Stimulated activated naive CD8-positive, alpha-beta T cell treated with anti-CD3 and anti-CD28 coated beads, Interleukin-15, amount 100 ng/mL, for 72 hours (primary cell): Measurements from ENCODE around the gene RGS4.

Experiments used
- ATAC-seq: fragments of 150-1000 bp; cut with Tn5 transposase; 2 replicates; pipeline ENCODE4 v1.10.0; 2021; ENCODE audit warnings: mild to moderate bottlenecking, moderate library complexity
- DNase-seq, 2 donors: peaks; one replicate each; pipeline ENCODE4 v3.0.0; 2021 to 2022
- H3K27ac Mint-ChIP-seq, 2 donors: one replicate each; pipeline ENCODE4 v1.8.0; 2022; ENCODE audit warnings: mild to moderate bottlenecking in 2 of 2, mixed read lengths in 2 of 2, moderate library complexity in 2 of 2
- H3K27me3 Mint-ChIP-seq: one replicate; pipeline ENCODE4 v1.8.0; 2022; ENCODE audit warnings: mixed read lengths
- H3K4me1 Mint-ChIP-seq: one replicate; pipeline ENCODE4 v1.8.0; 2022; ENCODE audit warnings: mild to moderate bottlenecking, mixed read lengths
- H3K4me3 Mint-ChIP-seq, 2 donors: one replicate each; pipeline ENCODE4 v1.8.0; 2022; ENCODE audit warnings: mild to moderate bottlenecking in 2 of 2, mixed read lengths in 2 of 2, moderate library complexity in 1 of 2
- H3K9me3 Mint-ChIP-seq, 2 donors: one replicate each; pipeline ENCODE4 v1.8.0; 2022; ENCODE audit warnings: mixed read lengths in 2 of 2

The RGS4 gene

DNA sequence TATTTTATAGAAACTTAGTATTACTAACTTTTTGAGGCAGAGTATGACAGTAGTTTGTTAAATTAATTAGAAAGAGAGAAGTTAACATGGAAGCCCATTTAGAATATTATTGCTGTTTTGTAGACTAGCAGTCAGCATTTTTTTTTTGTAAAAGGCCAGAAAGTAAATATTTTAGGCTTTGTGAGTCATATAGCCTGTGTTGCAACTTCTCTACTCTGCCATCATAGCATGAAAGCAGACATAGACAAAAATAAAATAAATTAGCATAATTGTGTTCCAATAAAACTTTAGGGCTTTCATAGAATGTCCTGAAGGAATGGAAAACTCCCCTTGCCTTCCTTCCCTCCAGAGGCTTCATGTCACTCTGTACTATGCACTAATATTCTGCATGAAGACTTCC, 12.3 kb upstream of the RGS4 start:
- no peaks in the 10 kb centered on the region for H3K9me3 Mint-ChIP-seq
- H3K27ac Mint-ChIP-seq, result no peak overlapping the region
- H3K4me3 Mint-ChIP-seq, result no peak overlapping the region
- peaks cover 16% of the 10 kb centered on the region for H3K27me3 Mint-ChIP-seq
- DNase-seq (no peak), ATAC-seq (no peak)
- H3K4me1 Mint-ChIP-seq, result no peaks in the 10 kb centered on the region

DNA sequence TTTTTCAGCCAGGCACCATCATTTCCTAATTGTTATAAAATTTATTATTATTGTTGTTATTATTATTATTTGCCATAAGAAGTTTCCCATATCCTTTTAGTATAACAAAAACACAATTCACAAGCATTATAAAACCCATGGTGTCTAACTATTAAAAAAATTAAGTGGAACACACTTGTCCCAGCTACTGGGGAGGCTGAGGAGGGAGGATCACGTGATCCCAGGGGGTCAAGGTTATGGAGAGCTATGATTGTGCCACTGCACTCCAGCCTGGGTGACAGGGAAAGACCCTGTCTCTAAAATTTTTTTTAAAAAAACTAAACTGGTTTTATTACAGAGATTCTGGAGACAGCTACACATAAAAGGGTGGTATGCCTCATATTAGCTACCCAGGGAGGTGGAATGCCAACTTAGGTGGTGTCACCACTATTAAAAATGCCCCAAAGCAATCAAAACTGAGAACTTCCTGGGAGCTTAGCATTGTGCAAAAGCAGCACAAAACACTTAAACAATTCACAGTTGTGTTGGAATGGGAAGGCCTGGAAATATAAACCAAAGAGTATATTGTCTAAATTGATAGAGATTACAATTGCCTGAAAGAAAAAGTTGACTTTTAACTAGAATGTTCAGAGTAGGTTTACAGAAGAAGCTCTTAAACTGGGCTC, 8.7 kb upstream of the RGS4 start:
- DNase-seq (no peak), ATAC-seq (no peak)
- H3K27me3 Mint-ChIP-seq, result peaks cover 4% of the 10 kb centered on the region
- no peaks in the 10 kb centered on the region for H3K9me3 Mint-ChIP-seq
- no peak overlapping the region for H3K27ac Mint-ChIP-seq
- H3K4me1 Mint-ChIP-seq, result no peaks in the 10 kb centered on the region
- no peak overlapping the region for H3K4me3 Mint-ChIP-seq

GRCh38 chr1:163063143-163063542, 6.0 kb upstream of the RGS4 start:
- DNase-seq, result no peak
- H3K4me3 Mint-ChIP-seq, result no peak overlapping the region
- ATAC-seq, result no peak
- H3K27me3 Mint-ChIP-seq, result peaks cover 16% of the 10 kb centered on the region
- H3K4me1 Mint-ChIP-seq, result no peaks in the 10 kb centered on the region
- H3K9me3 Mint-ChIP-seq, result no peaks in the 10 kb centered on the region
- no peak overlapping the region for H3K27ac Mint-ChIP-seq

DNA sequence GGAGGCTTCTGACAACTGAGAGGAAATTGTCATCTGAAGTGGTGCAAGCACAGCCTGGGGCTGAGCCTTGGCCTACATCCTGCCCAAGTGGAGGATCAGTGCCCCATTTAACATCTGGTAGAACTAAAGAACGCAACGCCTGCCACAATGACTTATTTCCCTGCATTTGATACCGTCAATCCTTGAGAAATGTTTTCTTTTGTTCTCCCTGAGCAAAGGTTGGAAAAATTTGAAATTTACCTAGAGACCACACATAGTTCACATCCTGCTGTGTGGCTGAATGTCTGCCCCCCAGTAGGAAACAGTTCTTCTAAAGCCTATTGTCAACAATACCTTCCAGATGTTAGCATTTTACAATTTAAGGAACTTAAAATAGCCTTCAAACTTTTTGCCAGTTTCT, 5.6 kb upstream of the RGS4 start:
- no peak overlapping the region for H3K27ac Mint-ChIP-seq
- peaks cover 21% of the 10 kb centered on the region for H3K27me3 Mint-ChIP-seq
- no peaks in the 10 kb centered on the region for H3K9me3 Mint-ChIP-seq
- DNase-seq (no peak), ATAC-seq (no peak)
- H3K4me1 Mint-ChIP-seq, result no peaks in the 10 kb centered on the region
- no peak overlapping the region for H3K4me3 Mint-ChIP-seq

- Mint-ChIP-seq H3K9me3 (no peaks in the 10 kb centered on the region), H3K27ac (no peak overlapping the region), H3K27me3 (peaks cover 47% of the 10 kb centered on the region), H3K4me3 (no peak overlapping the region), H3K4me1 (no peaks in the 10 kb centered on the region)
- DNase-seq (no peak), ATAC-seq (no peak)
Measured at GRCh38 chr1:163066168-163066567, 3.0 kb upstream of the RGS4 start.

- no peak for DNase-seq
- H3K4me3 Mint-ChIP-seq, result no peak overlapping the region
- peaks cover 50% of the 10 kb centered on the region for H3K27me3 Mint-ChIP-seq
- H3K27ac Mint-ChIP-seq, result no peak overlapping the region
- no peak for ATAC-seq
- no peaks in the 10 kb centered on the region for H3K4me1 Mint-ChIP-seq
- H3K9me3 Mint-ChIP-seq, result no peaks in the 10 kb centered on the region
Measured at GRCh38 chr1:163066686-163067085, 2.5 kb upstream of the RGS4 start.

GRCh38 chr1:163068716-163069115, 445 bp upstream of the RGS4 start:
- no peak overlapping the region for H3K4me3 Mint-ChIP-seq
- peaks cover 67% of the 10 kb centered on the region for H3K27me3 Mint-ChIP-seq
- H3K27ac Mint-ChIP-seq, result no peak overlapping the region
- no peaks in the 10 kb centered on the region for H3K4me1 Mint-ChIP-seq
- H3K9me3 Mint-ChIP-seq, result no peaks in the 10 kb centered on the region
- no peak for ATAC-seq
- no peak for DNase-seq

DNA sequence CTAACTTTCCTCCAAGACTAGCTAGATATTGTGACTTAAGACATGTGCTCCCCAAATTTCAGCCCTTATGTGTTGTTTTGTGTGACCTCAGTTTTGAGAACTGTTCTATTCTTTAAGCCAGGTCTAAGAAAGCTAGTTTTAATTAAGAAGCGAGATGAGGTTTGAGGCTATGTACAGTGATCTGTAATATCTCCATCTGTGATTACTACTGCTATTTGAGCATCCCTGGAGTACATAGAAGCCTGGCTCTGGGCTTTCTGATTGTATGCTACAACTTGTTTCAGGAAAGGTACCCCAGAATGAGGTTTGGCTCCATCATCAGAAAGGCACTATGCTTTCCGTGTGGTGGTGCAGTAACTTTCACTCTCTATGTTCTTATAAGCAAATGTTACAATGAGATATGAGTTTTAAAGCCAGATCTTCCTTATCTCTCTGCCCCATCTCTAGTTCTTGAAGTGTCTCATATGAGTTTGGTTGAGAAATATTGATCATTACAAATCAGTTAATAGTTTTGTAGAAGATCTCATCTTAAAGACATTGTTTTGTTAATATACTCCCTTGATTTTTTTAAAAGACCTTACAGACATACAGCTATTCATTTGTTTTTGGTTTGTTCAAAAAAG, 605 bp downstream of the RGS4 start:
- Mint-ChIP-seq H3K27ac (no peak overlapping the region), H3K4me3 (no peak overlapping the region), H3K9me3 (no peaks in the 10 kb centered on the region), H3K27me3 (peaks cover 67% of the 10 kb centered on the region), H3K4me1 (no peaks in the 10 kb centered on the region)
- ATAC-seq (no peak), DNase-seq (no peak)

DNA sequence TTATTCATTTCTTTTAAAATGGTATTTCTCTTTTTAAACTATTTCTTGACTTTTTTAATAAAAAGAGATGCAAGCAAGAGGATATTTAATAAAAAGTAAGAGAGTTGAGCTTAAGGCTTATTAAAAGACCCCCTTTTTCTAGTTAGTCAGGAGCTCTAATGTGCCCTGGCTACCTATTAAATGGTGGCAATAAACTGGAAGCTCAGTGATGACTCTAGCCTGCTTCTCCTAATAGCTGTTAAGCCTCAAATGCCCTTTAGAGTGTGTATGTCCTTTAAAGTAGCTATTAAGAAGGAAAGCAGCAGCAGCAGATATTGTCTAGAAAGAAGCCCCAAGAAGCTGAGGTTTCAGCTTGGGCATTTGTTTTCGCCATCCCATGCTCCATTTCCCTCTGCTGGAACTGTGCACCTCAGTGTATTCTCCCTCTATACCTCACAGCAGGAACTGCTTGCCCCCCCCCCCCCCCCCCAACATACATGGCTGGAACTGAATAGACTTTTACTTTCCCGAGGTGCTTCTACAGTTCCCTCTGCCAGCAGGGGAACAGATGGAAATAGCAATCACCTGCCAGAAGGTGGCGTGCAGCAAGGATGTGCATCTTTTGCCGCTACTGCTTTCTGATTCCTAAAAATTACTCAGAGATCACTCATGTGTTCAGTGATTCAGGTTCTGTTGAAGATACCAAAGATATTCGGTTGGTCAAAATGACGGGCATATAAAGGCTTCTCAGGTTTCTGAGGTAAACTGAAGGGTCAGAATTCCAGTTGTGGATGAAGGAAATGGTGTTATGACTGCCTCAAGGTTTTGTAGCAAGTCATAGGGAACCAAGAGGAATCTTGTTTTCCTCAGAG, 2.5 kb downstream of the RGS4 start:
- Mint-ChIP-seq H3K4me3 (no peak overlapping the region), H3K27ac (no peak overlapping the region), H3K27me3 (peaks cover 59% of the 10 kb centered on the region), H3K9me3 (no peaks in the 10 kb centered on the region), H3K4me1 (no peaks in the 10 kb centered on the region)
- ATAC-seq (peak; percentile 61), DNase-seq (peak; percentile 28 to 37)

DNA sequence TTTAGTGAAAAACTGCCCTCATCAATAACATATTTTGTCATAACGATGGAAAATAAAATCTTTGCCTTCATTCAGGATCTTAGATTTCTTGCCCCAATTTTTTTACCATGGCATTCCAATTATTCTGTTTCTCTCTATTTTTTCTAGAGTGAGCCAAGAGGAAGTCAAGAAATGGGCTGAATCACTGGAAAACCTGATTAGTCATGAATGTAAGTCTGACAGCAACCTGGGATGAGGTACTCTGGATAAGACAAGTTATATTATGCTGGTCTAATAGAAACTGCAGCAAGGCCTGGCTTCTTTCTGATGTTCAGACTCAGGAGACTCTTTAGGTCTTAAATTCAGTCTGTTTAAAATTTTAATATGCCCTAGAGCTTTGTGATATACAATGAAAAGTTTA, 3.5 kb downstream of the RGS4 start:
- Mint-ChIP-seq H3K27ac (no peak overlapping the region), H3K4me1 (no peaks in the 10 kb centered on the region), H3K27me3 (peaks cover 64% of the 10 kb centered on the region), H3K9me3 (no peaks in the 10 kb centered on the region), H3K4me3 (no peak overlapping the region)
- no peak for DNase-seq
- ATAC-seq, result no peak

- H3K4me3 Mint-ChIP-seq, result no peak overlapping the region
- H3K27me3 Mint-ChIP-seq, result peaks cover 53% of the 10 kb centered on the region
- no peaks in the 10 kb centered on the region for H3K9me3 Mint-ChIP-seq
- ATAC-seq (no peak), DNase-seq (no peak)
- no peaks in the 10 kb centered on the region for H3K4me1 Mint-ChIP-seq
- no peak overlapping the region for H3K27ac Mint-ChIP-seq
Measured at GRCh38 chr1:163074004-163074403, 4.8 kb downstream of the RGS4 start.

GRCh38 chr1:163074716-163075284, 5.6 kb downstream of the RGS4 start:
- H3K27me3 Mint-ChIP-seq, result peaks cover 45% of the 10 kb centered on the region
- no peak overlapping the region for H3K27ac Mint-ChIP-seq
- H3K4me1 Mint-ChIP-seq, result no peaks in the 10 kb centered on the region
- DNase-seq, result no peak
- H3K9me3 Mint-ChIP-seq, result no peaks in the 10 kb centered on the region
- no peak overlapping the region for H3K4me3 Mint-ChIP-seq
- ATAC-seq, result no peak

DNA sequence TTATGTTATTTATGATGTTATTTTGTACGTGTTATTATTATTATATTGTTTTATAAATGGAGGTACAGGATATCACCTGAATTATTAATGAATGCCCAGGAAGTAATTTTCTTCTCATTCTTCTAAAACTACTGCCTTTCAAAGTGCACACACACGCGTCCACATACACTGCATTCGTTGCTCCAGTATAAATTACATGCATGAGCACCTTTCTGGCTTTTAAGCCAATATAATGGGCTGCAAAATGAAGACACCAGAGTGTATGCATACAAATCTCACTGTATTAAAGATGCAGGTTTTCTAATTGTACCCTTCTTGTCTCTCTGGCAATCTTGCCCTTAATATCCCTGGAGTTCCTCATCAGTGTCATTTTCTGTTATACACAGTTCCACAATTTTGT, 6.9 kb downstream of the RGS4 start:
- H3K9me3 Mint-ChIP-seq, result no peaks in the 10 kb centered on the region
- H3K4me1 Mint-ChIP-seq, result no peaks in the 10 kb centered on the region
- DNase-seq (no peak), ATAC-seq (no peak)
- H3K27me3 Mint-ChIP-seq, result peaks cover 33% of the 10 kb centered on the region
- H3K27ac Mint-ChIP-seq, result no peak overlapping the region
- H3K4me3 Mint-ChIP-seq, result no peak overlapping the region

GRCh38 chr1:163076446-163076845, 7.3 kb downstream of the RGS4 start:
- DNase-seq, result no peak
- ATAC-seq, result no peak
- H3K4me1 Mint-ChIP-seq, result no peaks in the 10 kb centered on the region
- H3K9me3 Mint-ChIP-seq, result no peaks in the 10 kb centered on the region
- H3K27ac Mint-ChIP-seq, result no peak overlapping the region
- H3K27me3 Mint-ChIP-seq, result peaks cover 30% of the 10 kb centered on the region
- no peak overlapping the region for H3K4me3 Mint-ChIP-seq

- peaks cover 24% of the 10 kb centered on the region for H3K27me3 Mint-ChIP-seq
- no peak for DNase-seq
- no peaks in the 10 kb centered on the region for H3K4me1 Mint-ChIP-seq
- no peak overlapping the region for H3K4me3 Mint-ChIP-seq
- no peaks in the 10 kb centered on the region for H3K9me3 Mint-ChIP-seq
- no peak for ATAC-seq
- H3K27ac Mint-ChIP-seq, result no peak overlapping the region
Measured at GRCh38 chr1:163076981-163077761, 8.0 kb downstream of the RGS4 start.
